Measurements from ENCODE around the gene STRADA. TPM values are rescaled to one million over a fixed set of nuclear protein-coding genes. Genes with fewer than 3 reads are reported as not detected.

The STRADA gene
- total RNA-seq, 1 donor from 2014 or later = 30.2 TPM

DNA sequence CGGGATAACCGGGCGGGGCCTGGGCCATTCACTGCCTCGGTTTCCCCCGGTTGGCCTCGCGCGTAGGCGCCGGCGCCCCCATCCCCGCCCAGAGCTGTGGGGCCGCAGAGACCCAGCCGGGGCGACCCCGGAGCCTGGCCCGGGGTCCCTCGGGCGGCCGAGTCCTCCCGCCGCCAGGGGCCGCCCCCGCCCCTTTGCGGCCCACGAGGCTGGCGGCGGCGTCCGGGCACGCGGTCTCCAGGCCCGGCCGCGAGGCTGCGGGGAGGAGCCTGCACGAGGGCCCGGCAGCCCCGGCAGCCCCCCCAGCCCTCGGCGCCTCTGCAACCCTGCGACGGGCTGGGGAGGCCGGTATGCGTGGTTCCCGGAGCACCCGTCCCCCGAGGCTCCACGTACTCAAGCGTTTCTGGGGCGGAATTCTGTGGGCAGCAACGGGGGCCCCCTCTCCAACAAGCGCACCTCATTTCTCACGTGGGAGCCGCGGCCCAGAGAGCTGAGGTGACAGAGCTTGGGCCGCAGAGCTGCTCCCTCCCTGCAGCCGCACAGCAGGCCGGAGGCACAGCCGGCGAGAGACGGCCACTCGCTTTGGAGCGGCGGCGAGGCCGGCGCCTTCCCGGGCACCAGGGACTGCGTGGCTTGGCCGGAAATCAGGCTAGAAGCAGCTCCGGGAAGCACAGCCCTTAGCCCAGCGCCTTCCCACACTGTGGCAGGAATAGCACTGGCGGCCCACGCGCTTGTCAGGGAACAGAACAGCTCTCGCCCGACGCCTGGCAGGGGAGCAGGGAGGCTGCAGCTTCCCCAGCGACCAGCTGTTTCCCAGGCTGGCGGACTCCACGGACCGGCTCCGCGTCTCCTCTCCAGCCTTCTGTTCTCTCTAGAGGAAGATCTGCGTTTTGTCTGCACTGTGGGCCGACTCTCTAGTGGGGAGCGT is 40.8 kb downstream of the STRADA start:
- H3K4me3 ChIP-seq = peak overlapping the region; percentile 57
- peaks cover 28% of the 10 kb centered on the region for H3K4me1 ChIP-seq
- H3K9me3 ChIP-seq = no peaks in the 10 kb centered on the region
- peak overlapping the region; percentile 76 for H3K27ac ChIP-seq
- ATAC-seq (peak; percentile 12), DNase-seq (peak; percentile 80)
- intact Hi-C loops (cut with DNase I) = no loop called here
- no peaks in the 10 kb centered on the region for H3K27me3 ChIP-seq
- peaks cover 24% of the 10 kb centered on the region for H3K36me3 ChIP-seq
- TF ChIP-seq CTCF (IDR thresholded peaks at IDR 0.05) = peak; percentile 10

DNA sequence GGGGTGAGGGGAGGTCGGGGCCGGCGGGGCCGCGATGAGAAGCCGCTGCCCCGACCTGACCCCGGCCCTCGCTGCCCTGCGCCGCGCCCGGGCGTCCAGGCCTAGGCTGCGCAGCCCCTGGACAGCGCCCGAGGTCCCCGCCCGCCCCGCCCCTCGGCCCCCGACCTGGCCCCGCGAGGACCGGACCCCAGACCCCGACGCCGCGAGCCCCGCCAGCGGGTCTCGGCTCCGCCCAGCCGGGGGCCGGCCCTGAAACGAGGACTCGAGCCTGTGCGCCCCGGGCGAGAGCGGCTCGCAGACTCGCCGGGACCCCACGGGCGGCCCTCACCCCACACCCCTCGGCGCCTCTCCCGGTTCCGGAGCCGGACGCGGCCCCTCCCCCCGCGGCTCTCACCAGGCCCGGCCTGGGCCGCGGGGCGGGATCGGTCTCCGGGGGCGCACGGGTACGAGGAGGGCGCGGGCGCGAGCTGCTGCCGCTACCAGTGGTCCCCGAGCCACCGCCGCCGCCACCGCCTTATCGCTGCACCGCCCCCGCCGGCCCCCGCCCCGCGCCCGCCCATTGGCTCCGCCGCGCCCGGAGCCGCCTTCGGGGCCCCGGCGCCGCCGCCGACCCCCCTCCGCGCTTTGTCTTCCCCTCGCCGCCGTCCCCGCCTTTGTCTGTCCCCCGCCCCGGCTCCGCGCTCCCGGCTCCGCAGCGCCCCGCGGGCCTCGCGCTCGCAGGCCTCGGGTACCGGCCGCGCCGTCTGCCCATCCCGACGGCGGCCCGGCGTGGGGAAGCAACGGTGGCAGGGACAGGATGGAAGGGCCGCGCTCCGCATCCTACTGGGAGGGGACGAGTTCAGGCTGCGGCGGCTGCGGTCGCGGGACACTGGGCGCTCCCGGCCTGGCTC is 41.7 kb downstream of the STRADA start, which contains the start of gene LIMD2:
TSS of gene LIMD2 (minus strand) at position 488 of the 890 bp plus-strand sequence. CDS start 827 bp downstream, outside the sequence.
- peak; percentile 9 for ATAC-seq
- peak within 1 kb of the TSS; percentile 57 for H3K4me3 ChIP-seq
- H3K4me1 ChIP-seq = peaks cover 28% of the 10 kb centered on the region
- no peak for TF ChIP-seq CTCF (IDR thresholded peaks at IDR 0.05)
- H3K27me3 ChIP-seq = no peaks in the 10 kb centered on the region
- peak; percentile 84 for DNase-seq
- H3K9me3 ChIP-seq = no peaks in the 10 kb centered on the region
- H3K27ac ChIP-seq = peak within 1 kb of the TSS; percentile 82
- intact Hi-C loops (cut with DNase I) = no loop called here
- H3K36me3 ChIP-seq = peaks cover 26% of the 10 kb centered on the region

- ATAC-seq (peak; percentile 41), DNase-seq (peak; percentile 84)
- no peaks in the 10 kb centered on the region for H3K27me3 ChIP-seq
- no peaks in the 10 kb centered on the region for H3K9me3 ChIP-seq
- H3K36me3 ChIP-seq = peaks cover 22% of the 10 kb centered on the region
- intact Hi-C loops (cut with DNase I) = no loop called here
- H3K4me3 ChIP-seq = peak overlapping the region; percentile 57
- H3K4me1 ChIP-seq = peaks cover 28% of the 10 kb centered on the region
- H3K27ac ChIP-seq = peak overlapping the region; percentile 82
- no peak for TF ChIP-seq CTCF (IDR thresholded peaks at IDR 0.05)
Measured at GRCh38 chr17:63698886-63699637, 42.5 kb downstream of the STRADA start.

GRCh38 chr17:63698381-63698885 is 43.2 kb downstream of the STRADA start:
- intact Hi-C loops (cut with DNase I) = no loop called here
- peak overlapping the region; percentile 57 for H3K4me3 ChIP-seq
- no peaks in the 10 kb centered on the region for H3K27me3 ChIP-seq
- peak overlapping the region; percentile 82 for H3K27ac ChIP-seq
- DNase-seq (no peak), ATAC-seq (no peak)
- no peak for TF ChIP-seq CTCF (IDR thresholded peaks at IDR 0.05)
- H3K9me3 ChIP-seq = no peaks in the 10 kb centered on the region
- H3K4me1 ChIP-seq = peaks cover 28% of the 10 kb centered on the region
- H3K36me3 ChIP-seq = peaks cover 22% of the 10 kb centered on the region
